DLD1 (cell line): ENCODE measurements around the gene SUPT3H.

Experiments
- in situ Hi-C: cut with HindIII; loops from 2 replicates; pipeline ENCODE4 v1.10.0; 2017; ENCODE audit warnings: low sequenced_read_pairs

Gene SUPT3H

DNA sequence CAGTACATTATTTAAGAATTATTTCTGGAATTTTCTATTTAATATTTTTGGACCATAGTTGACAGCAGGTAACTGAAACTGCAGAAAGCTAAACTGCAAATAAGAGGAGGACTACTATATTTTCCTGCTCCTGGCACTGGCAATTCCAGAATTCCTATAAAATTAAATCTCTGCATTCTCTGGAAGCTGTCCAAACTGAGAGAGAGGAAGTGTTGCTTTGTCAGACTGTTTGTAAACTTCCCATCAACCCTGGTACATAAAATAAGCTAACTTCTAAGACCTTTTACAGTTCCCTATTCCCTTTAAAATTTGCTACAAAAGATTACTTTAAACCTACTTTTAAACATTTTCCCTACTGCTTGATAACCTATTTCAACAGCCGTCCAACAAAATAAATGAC lies 245.7 kb downstream of the SUPT3H start:
- in situ Hi-C loops: no loop called here

DNA sequence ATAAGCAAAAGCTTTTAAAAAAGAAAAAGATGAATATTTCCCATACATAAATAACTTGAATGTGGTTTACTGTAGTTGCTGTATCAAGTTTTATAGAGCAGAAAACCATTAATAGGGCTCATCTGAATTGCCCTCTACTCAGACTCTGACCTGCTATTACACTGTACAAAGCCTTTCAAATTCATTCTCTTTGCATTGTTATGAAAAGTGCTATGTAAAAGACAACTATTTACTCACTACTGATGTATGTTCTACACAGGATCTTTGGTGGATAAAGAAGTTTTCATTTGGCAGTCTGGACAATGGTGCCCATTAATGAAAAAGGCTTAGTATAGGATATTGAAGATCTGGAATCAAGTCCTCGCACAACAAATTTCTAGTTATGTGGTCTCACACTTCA lies 248.7 kb downstream of the SUPT3H start:
- in situ Hi-C loops: no loop called here

DNA sequence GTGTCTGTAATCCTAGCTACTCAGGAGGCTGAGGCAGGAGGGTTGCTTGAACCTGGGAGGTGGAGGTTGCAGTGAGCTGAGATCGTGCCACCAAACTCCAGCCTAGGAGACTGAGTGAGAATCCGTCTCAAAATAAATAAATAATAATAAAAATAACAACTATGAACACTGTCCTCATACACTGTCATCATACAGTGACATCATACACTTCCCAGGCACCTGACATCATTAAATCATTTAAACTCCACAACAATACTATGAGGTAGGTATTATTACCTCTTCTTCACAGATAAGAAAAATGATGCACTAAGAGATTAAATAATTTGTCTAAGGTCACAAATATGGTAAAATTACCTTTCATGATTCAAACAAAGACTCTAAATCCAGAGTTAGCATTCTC lies 250.5 kb downstream of the SUPT3H start:
- in situ Hi-C loops: no loop called here

DNA sequence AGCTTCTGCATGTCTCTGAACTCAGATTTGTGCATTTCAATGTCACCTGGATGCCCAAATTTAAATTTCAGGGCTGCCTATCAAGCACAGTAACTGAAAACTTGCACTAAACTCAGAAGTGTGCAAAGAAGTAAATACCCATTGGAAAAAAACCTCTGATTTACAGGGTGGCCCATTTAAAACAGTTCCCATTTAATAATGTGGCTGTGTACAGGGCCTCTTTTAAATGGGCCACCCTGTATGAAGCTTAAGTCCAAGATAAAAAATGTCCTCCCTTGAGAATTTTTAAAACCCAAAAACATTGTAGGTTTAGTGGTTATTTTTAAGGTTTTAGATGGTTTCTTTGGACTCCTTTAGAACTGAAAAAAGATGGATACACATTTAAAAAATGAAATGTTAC lies 251.7 kb downstream of the SUPT3H start:
- in situ Hi-C loops: no loop called here

DNA sequence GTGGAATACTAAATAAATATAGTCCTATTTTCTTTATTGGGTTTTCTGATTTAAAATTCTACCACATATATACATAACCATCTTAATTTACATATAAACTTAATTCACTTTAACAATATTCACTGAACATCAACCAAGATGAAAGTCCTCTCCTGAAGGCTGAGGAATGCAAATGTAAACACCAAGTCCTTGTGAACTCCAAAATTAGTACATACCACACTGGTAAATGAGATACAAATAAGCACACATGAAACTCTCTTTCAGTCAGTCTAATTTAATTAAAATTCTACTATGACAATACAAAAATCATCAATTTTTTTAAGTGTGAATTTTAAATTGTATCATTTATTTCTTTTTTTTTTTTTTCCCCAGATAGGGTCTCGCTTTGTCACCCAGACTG lies 254.7 kb downstream of the SUPT3H start:
- in situ Hi-C loops: no loop called here

DNA sequence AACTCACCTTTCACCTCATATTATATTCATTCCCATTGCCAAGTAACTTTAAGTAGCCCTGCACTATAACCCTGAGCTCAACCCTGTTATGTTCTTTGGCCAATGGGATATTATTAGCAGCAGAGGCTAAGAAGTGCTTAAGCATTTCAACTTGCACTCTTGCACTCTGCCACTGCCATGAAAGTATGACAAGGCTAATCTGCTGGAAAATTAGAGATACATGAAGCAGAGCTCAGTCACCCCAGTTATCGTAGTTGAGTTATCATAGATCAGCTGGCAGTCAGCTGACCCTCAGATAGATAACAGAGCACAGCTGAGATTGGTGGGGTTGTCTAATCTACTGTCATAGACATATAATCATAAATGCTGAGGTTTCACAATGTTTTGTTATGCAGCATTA lies 259.0 kb downstream of the SUPT3H start:
- in situ Hi-C loops: no loop called here

DNA sequence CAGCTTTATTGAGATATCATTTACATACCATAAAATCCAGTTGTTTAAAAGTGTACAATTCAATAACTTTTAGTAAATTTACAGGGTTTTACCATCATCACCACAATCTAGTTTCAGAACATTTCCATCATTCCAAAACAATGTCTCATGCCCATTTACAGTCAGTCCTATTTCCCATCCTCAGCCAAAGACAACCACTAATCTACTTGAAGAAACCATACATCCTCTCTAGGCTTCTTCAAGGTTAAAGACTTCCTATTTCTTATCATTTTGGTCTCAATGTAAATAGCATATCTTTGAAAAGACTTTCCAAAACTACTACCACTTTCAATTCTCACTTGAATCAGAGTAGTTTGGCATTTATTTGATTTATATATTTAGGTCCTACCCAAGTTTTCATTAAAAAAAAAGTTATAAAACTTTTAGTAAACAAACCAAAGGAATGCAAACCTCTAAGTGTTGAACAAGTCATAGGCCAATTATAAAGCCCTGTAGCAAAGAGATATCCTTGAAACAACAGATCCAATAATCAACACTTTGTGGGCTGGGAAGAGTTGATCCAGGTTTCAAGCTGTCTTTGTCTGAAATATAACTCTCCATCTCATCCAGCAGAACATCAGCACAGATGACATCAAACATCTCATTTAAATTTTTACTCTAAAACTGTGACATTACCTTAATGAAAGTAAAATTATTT lies 260.9 kb downstream of the SUPT3H start:
- in situ Hi-C loops: no loop called here

DNA sequence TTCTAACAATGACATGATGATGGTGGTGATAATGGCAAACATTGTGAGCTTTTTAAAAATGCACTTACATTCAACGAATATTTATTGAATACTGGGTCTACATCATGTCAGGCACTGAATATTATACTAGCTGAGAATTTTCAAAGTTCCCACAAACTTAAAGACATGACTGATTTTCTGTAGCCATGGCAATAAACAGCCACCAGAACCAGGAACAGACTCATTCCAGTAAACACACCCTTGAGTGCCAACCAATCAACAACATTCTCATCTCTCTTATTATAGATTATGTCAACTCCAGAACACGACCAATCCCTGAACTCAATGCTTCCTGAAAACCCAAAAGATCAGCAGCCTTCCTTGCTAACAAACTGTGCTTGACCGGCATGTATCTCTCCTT lies 262.0 kb downstream of the SUPT3H start:
- in situ Hi-C loops: no loop called here

DNA sequence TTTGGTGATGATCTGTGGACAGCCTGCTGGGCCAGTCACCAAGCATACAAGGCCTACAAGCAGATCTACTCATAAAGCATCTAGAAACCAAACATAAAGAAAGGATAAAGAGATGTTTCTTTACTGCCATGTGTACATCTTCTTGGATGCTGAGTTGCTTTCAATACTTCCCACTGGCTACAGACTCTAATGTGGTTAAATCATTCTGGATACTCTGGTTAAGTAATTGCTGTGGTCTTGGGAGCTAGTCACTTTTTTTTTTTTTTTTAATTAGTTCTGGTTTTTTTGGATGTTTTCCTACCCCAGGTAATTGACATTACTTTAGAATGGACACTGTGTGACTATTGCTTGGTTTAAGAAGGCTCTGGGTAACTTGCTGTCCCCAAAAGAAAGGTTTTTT lies 265.0 kb downstream of the SUPT3H start:
- in situ Hi-C loops: no loop called here

DNA sequence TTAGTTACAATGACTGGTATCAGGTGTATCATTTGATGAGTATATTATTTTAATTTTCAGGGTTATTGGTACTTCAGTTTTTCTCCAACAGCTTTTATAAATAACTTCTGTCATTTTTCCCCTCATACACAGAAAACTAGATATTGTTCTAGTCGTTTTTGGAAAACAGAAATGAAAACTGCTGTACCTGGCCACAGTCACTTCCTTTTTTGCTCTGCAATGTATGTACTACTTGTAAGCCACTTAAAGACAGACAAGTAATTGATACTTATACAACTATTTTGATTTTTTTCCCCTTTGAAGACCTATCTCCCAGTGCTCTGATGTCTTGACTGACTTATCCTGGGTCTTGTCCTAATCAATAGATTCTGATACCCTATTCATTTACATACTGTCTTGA lies 268.2 kb downstream of the SUPT3H start:
- in situ Hi-C loops: no loop called here

DNA sequence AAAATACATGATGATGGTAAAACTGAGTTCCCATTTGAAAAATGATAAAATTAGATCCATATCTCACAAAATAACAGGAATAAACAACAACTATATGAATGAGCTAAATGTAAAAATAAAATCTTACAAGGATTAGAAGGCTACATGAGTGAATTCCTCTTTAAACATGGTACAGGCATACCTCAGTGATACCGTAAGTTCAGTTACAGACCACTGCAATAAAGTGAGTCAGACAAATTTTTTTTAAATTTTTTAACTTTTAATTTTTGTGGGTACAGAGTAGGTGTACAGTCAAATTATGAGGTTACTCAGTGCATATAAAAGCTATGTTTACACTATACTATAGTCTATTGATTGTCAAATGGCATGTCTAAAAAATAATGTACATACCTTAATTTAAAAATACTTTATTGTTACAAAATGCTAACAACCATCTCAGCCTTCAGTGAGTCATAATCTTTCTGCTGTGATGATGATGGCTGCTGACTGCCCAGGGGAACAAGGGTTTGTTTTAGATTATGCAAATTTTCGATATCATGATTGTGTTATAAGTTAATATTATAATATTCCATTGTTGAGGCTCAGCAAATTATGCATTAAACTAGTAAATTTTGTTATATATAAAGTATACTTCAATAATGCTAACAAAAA lies 272.4 kb downstream of the SUPT3H start:
- in situ Hi-C loops: no loop called here

DNA sequence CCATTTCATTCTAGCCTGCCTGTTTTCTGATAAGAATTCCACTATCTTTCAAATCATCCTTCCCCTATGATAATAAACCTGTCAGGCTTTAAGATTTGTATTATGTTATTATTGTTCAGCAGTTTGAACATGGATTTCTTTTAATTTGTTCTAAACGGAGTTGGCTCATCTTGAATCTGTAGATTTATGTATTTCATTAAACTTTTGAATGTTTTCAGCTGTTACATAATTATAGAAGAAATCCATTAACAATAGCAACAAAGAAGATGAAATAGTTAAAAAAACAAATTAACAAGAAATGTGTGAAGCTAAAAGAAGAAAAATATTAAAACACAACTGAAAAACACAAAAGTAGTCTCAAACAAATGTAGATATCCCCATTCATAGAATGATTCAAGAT lies 273.3 kb downstream of the SUPT3H start:
- in situ Hi-C loops: no loop called here

DNA sequence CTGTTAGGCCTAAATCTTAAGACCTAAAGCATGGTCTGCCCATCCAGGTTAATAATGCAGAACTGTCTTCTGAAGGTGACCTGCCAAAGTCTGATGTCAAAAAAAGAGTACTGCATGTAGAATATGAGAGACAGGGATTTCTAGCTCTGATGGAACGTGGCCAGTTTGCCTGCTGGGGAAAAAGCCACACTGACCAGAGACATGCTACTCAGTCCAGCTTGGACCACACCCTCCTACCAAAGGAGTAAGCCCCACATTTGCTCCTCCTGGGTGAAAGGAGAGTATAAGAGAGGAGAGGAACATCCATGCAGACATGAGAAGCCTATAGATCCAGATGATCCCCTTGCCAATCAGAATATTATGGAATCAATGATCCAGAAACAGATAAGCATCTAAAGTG lies 279.5 kb downstream of the SUPT3H start:
- in situ Hi-C loops: no loop called here

DNA sequence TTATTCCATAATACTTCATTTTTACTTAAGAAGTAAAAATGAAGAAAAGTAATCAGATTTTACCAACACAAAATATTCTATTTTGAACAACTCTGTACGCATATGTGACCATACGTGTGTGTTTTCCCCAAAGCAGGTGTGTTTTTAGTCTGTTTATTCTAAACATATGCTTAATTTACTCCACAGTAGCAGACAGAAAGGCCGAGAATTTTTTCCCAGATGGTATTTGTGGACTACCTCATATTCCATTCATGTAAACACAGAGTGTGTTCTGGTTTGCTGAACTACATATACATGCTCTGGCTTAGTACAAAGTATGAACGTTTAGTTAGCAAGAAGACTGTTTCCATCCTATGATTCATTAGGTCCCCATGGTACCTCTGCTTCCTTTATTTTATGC lies 282.9 kb downstream of the SUPT3H start:
- in situ Hi-C loops: no loop called here

DNA sequence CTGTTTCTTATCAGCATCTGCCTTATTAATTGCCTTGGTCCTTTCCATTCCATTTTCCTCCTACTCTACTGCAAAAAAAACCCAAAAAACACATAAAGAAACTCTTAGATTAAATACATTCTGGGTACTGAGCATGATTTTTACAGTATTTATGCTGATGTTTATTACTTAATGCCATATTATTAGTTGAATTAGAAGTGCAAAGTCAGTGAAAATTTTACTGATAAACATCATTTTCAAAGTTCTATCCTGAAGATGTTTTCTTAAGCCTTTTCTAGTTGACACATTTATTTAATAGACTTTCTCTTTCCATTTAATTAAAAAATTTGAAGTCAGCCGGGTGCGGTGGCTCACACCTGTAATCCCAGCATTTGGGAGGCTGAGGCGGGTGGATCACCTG lies 285.6 kb downstream of the SUPT3H start:
- in situ Hi-C loops: no loop called here

DNA sequence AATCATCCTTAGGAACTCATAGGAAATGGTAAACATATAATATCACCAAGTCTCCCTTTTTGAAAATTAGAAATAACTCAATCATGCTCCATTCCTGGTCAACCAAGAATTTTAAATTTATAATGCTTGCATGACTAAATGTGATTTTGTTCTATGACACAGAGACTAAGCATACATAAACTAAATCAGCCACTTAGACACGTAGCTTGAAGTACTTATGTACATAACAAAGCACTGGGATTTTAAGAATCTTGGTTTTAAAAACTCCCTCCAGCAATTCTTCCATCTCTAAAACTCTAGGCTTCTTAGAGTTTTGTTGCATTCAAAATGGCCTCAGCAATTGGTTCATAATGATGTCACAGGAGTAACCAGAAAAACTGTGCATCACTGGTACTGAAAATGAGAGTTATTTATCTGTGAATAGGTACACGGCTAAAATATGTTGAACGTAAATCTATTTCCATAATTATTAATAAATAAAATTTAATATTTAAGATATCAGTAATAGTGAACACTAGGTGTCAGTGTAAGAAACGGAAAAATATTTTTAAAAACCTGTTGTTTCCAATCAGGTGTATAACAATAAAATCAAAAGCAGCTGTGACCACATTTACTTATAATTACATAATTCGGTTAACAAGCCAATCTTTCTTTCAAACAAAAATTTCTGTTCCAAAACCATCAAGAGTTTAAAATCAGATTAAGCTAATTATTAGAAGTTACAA lies 291.2 kb downstream of the SUPT3H start:
- in situ Hi-C loops: no loop called here

DNA sequence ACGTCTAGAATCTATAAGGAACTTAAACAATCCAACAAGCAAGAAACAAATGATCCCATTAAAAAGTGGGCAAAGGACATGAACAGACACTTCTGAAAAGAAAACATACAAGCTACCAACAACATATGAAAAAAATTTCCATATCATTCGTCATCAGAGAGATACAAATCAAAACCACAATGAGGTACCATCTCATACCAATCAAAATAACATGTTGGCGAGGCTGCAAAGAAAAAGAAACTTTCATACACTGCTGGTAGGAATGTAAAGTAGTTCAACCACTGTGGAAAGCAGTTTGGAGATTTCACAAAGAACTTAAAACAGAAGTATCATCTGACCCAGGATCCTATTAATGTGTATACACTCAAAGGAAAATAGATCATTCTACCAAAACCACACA lies 293.5 kb downstream of the SUPT3H start:
- in situ Hi-C loops: no loop called here

DNA sequence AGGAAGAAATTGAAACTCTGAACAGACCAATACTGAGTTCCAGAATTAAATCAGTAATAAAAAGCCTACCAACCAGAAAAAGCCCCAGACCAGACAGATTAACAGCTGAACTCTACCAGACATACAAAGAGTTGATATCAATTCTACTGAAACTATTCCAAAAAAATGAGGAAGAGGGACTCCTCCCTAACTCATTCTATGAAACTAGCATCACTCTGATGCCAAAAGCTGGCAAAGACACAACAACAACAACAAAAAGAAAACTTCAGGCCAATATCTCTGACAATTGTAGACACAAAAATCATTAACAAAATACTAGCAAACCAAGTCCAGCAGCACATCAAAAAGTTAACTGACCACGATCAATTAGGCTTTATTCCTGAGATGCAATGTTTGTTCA lies 295.6 kb downstream of the SUPT3H start:
- in situ Hi-C loops: no loop called here

DNA sequence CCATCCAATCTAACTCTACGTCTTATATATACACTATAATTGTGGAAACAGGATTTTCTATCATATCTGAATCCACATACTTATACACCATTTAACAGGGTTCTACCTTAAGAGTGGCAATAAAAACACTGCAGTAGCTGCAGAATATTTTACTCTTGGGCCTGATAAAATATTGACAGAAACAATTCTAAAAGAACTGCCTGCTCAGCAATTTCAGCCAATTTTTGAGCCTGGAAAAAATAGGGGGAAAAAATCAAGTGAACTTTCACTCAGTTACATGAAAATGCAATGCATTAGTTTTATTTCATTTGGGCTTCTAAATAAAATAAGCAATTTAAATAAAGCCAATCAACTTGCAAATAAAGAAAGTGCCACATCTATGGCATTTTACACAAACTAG lies 296.1 kb downstream of the SUPT3H start:
- in situ Hi-C loops: no loop called here

DNA sequence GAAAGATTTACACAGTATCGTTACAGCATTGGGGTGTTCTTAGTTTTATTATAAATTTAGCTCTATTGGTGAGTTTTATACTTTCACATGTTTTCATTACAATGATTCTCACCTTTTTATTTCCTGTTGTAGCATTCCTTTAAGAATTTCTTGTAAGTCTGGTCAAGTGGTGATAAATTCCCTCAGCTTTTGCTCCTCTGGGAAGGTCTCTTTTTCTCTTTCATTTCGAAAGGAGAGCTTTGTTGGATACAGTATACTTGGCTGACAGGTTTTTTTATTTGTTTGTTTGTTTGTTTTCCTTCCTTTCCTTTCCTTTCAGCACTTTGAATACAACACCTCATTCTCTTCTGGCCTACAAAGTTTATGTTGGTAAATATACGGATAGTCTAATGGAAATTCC lies 299.3 kb downstream of the SUPT3H start:
- in situ Hi-C loops: no loop called here

DNA sequence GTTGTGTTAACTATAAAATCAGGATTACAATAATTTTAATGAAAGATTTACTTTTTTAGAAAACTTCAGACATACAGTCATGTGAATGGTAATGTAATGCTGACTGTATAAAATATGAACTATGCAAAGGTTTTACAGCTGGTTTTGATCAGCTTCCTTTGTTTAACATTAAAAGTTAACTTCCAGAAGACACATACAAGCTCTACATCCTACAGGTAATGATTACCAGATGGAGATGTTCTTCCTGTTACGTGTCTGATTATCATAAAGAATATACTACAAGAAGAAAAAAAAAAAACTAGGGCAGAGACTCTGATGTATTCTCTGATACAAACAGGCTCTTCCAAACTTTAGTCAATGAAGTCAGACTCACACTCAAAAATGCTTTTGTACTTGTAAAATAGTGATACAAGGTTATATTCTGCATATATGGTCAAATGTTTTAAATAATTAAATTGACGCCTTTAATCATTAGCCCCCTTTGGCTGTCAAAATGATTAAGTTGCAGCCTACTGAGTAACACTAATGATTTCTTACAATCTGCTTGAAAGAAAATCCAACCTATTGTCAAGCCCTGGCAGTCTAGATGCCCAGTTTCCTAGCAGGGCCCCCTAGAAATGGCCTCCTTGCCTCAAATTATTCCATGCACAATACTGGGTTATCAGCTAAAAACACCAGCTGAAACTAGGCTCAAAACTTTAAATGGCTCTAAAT lies 301.4 kb downstream of the SUPT3H start:
- in situ Hi-C loops: no loop called here

DNA sequence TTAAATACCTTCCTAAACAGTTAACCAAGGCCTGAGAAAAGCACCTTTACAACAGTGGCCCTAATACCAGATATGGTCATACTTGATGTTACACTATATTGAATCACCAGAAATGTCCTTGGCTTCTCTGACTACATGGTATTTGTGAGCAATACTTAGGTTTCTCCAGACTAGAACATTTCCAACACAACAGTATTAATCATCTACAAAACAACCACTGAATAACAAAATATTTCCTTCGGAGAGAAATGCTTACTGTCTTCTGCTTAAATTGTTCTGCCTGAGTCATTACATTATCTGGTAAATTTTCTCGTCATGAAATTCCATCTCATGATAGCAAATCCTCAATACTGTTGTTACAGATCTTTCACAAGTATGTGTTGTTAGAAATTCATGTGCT lies 302.5 kb downstream of the SUPT3H start:
- in situ Hi-C loops: no loop called here
